ENCODE measurements around the gene CREB1.
"Not testable (repeated sequence)": the region's sequence is repeated elsewhere in the genome, so short reads cannot be mapped to it uniquely, and the experiment has no call there.

CREB1 gene

GRCh38 chr2:207633686-207634085 lies 103.9 kb downstream of the CREB1 start:
- no peak for DNase-seq (ENCODE audit: low spot score)
- Histone ChIP-seq H3K4me1 (ENCODE audit: insufficient read depth, poor library complexity, severe bottlenecking) (peaks cover 27% of the 10 kb centered on the region), H3K36me3 (ENCODE audit: low read depth) (no peaks in the 10 kb centered on the region), H3K27ac (ENCODE audit: poor library complexity, severe bottlenecking) (peak overlapping the region; percentile 69), H3K9me3 (ENCODE audit: severe bottlenecking) (no peaks in the 10 kb centered on the region), H3K27me3 (ENCODE audit: insufficient read depth, poor library complexity, severe bottlenecking) (no peaks in the 10 kb centered on the region), H3K4me3 (ENCODE audit: severe bottlenecking) (no peak overlapping the region)
- no peak for TF ChIP-seq CTCF (IDR thresholded peaks at IDR 0.05; ENCODE audit: poor library complexity, severe bottlenecking)
- ATAC-seq (ENCODE audit: low read depth), result no peak

GRCh38 chr2:207635468-207636200 lies 105.9 kb downstream of the CREB1 start:
- Histone ChIP-seq H3K36me3 (ENCODE audit: low read depth) (no peaks in the 10 kb centered on the region), H3K27ac (ENCODE audit: poor library complexity, severe bottlenecking) (no peak overlapping the region), H3K4me1 (ENCODE audit: insufficient read depth, poor library complexity, severe bottlenecking) (peaks cover 27% of the 10 kb centered on the region), H3K4me3 (ENCODE audit: severe bottlenecking) (no peak overlapping the region), H3K9me3 (ENCODE audit: severe bottlenecking) (peaks cover 3% of the 10 kb centered on the region), H3K27me3 (ENCODE audit: insufficient read depth, poor library complexity, severe bottlenecking) (no peaks in the 10 kb centered on the region)
- DNase-seq (ENCODE audit: low spot score), result peak; percentile 76
- no peak for TF ChIP-seq CTCF (IDR thresholded peaks at IDR 0.05; ENCODE audit: poor library complexity, severe bottlenecking)
- ATAC-seq (ENCODE audit: low read depth), result peak; percentile 90

GRCh38 chr2:207639288-207639687 lies 109.5 kb downstream of the CREB1 start:
- not testable (repeated sequence) for ATAC-seq (ENCODE audit: low read depth); DNase-seq (ENCODE audit: low spot score)

GRCh38 chr2:207640160-207640559 lies 110.4 kb downstream of the CREB1 start:
- Histone ChIP-seq H3K27me3 (ENCODE audit: insufficient read depth, poor library complexity, severe bottlenecking) (no peaks in the 10 kb centered on the region), H3K36me3 (ENCODE audit: low read depth) (no peaks in the 10 kb centered on the region), H3K27ac (ENCODE audit: poor library complexity, severe bottlenecking) (no peak overlapping the region), H3K4me1 (ENCODE audit: insufficient read depth, poor library complexity, severe bottlenecking) (peaks cover 2% of the 10 kb centered on the region), H3K4me3 (ENCODE audit: severe bottlenecking) (no peak overlapping the region), H3K9me3 (ENCODE audit: severe bottlenecking) (peaks cover 3% of the 10 kb centered on the region)
- DNase-seq (ENCODE audit: low spot score), result no peak
- no peak for TF ChIP-seq CTCF (IDR thresholded peaks at IDR 0.05; ENCODE audit: poor library complexity, severe bottlenecking)
- no peak for ATAC-seq (ENCODE audit: low read depth)

More at GRCh38 chr2:207639288-207639687, 109.5 kb downstream of the CREB1 start:
- not testable (repeated sequence) for H3K9me3 ChIP-seq (ENCODE audit: severe bottlenecking); H3K27ac ChIP-seq (ENCODE audit: poor library complexity, severe bottlenecking); H3K4me1 ChIP-seq (ENCODE audit: insufficient read depth, poor library complexity, severe bottlenecking); H3K4me3 ChIP-seq (ENCODE audit: severe bottlenecking); H3K27me3 ChIP-seq (ENCODE audit: insufficient read depth, poor library complexity, severe bottlenecking); H3K36me3 ChIP-seq (ENCODE audit: low read depth)

- ATAC-seq (ENCODE audit: low read depth) (no peak), DNase-seq (ENCODE audit: low spot score) (no peak)
- Histone ChIP-seq H3K9me3 (ENCODE audit: severe bottlenecking) (peaks cover 3% of the 10 kb centered on the region), H3K4me3 (ENCODE audit: severe bottlenecking) (no peak overlapping the region), H3K4me1 (ENCODE audit: insufficient read depth, poor library complexity, severe bottlenecking) (no peaks in the 10 kb centered on the region), H3K27ac (ENCODE audit: poor library complexity, severe bottlenecking) (no peak overlapping the region), H3K27me3 (ENCODE audit: insufficient read depth, poor library complexity, severe bottlenecking) (no peaks in the 10 kb centered on the region), H3K36me3 (ENCODE audit: low read depth) (no peaks in the 10 kb centered on the region)
- no peak for TF ChIP-seq CTCF (IDR thresholded peaks at IDR 0.05; ENCODE audit: poor library complexity, severe bottlenecking)
Observed at GRCh38 chr2:207640661-207641060, 110.9 kb downstream of the CREB1 start.

Data from RWPE2 (cell line).